ENCODE data around the gene PIM3.

GRCh38 chr22:49962751-49963646 lies 2.4 kb downstream of the PIM3 start:
- TF ChIP-seq CTCF (IDR thresholded peaks at IDR 0.05) (no peak), REST (IDR thresholded peaks at IDR 0.05; ENCODE audit: insufficient read depth in 1 of 2, low read depth in 2 of 2, low read length in 1 of 2) (no peak)
